ENCODE results near the gene PPP1CB.

- TF ChIP-seq CTCF (IDR thresholded peaks at IDR 0.05) (no peak), USF2 (IDR thresholded peaks at IDR 0.05; ENCODE audit: borderline replicate concordance, low read depth, low read length) (no peak), TEAD4 (IDR thresholded peaks at IDR 0.05; ENCODE audit: borderline replicate concordance, insufficient read depth) (no peak), JUND (IDR thresholded peaks at IDR 0.05) (no peak)
Measured at GRCh38 chr2:28721601-28722191, 29.9 kb upstream of the PPP1CB start.

Data from SK-N-SH (cell line).